Neutrophil (primary cell): ENCODE measurements around the gene DAB2IP.

Experiments
- H3K27ac ChIP-seq: fragments of 200-600 bp; sonication (generic); 2 replicates; pipeline ENCODE4 v1.5.1; 2016; ENCODE audit warnings: mild to moderate bottlenecking, moderate library complexity
- H3K27me3 ChIP-seq: fragments of 200-600 bp; sonication (generic); 2 replicates; pipeline ENCODE4 v1.6.0; 2016; ENCODE audit warnings: mild to moderate bottlenecking
- H3K36me3 ChIP-seq: fragments of 200-600 bp; sonication (generic); 2 replicates; pipeline ENCODE4 v1.5.1; 2017
- H3K4me1 ChIP-seq, 2 experiments: fragments of 200-600 bp in 1 of 2; sonication (generic) in 1 of 2; 1 replicate in 1 of 2; 2 replicates in 1 of 2; pipeline versions ENCODE4 v1.5.1 to v1.6.1; 2013 to 2016; ENCODE audit warnings: low read depth in 1 of 2, low read length in 1 of 2, mild to moderate bottlenecking in 1 of 2, moderate library complexity in 1 of 2; ENCODE audit not compliant: control insufficient read depth in 1 of 2, insufficient read depth in 1 of 2
- H3K4me3 ChIP-seq, 2 experiments: fragments of 200-600 bp in 1 of 2; sonication (generic) in 1 of 2; 1 replicate in 1 of 2; 2 replicates in 1 of 2; pipeline ENCODE4 v1.5.1; 2013 to 2016; ENCODE audit warnings: low read depth in 1 of 2, low read length in 1 of 2, mild to moderate bottlenecking in 1 of 2, moderate library complexity in 1 of 2
- H3K9me3 ChIP-seq: fragments of 200-600 bp; sonication (generic); 2 replicates; pipeline ENCODE4 v1.5.1; 2016
- TF ChIP-seq, protein P1 (sequence below): fragments of 200-600 bp; sonication (generic); IDR thresholded peaks from 2 replicates; pipeline ENCODE4 v1.5.1; 2016; ENCODE audit warnings: antibody characterized with exemption

The DAB2IP gene

DNA sequence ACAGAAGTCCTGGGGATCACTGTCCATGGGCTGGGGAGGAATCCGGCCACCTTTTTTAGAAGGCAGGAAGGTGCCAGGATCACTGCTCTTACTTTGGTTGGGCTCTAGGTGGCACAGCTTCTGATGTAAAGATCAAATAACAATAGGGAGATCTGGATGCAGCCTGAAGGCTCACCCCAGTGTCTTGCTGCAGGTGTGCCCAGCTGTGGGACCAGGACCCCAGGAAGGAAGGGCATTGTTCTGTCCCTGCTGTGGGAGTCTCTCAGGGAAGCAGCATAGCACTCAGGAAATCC lies 69.6 kb downstream of the DAB2IP start:
- H3K27ac ChIP-seq, result no peak overlapping the region
- no peak overlapping the region for H3K4me3 ChIP-seq
- peaks cover 15% of the 10 kb centered on the region for H3K27me3 ChIP-seq
- no peaks in the 10 kb centered on the region for H3K9me3 ChIP-seq
- TF ChIP-seq, protein P1, sequence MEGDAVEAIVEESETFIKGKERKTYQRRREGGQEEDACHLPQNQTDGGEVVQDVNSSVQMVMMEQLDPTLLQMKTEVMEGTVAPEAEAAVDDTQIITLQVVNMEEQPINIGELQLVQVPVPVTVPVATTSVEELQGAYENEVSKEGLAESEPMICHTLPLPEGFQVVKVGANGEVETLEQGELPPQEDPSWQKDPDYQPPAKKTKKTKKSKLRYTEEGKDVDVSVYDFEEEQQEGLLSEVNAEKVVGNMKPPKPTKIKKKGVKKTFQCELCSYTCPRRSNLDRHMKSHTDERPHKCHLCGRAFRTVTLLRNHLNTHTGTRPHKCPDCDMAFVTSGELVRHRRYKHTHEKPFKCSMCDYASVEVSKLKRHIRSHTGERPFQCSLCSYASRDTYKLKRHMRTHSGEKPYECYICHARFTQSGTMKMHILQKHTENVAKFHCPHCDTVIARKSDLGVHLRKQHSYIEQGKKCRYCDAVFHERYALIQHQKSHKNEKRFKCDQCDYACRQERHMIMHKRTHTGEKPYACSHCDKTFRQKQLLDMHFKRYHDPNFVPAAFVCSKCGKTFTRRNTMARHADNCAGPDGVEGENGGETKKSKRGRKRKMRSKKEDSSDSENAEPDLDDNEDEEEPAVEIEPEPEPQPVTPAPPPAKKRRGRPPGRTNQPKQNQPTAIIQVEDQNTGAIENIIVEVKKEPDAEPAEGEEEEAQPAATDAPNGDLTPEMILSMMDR, result no peak
- H3K36me3 ChIP-seq, result no peaks in the 10 kb centered on the region
- no peaks in the 10 kb centered on the region for H3K4me1 ChIP-seq

DNA sequence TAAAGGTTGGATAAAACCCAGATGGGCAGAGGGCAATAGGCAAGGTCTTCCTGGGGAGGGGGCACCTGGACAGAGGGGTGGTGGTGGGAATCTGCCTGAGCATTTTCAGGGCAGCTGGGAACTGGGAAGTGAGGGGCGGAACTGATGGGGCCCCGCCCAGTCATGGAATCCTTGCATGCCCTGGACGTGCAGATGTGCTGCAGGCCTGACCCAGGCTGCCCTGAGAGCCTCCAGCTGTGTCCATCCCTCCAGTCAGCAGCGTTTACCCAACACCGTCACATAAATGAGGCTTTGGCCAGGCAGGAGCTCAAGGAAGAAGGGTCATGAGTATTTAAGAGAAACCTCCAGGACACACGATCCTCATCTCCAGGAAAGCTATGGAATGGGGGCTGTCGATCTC lies 70.3 kb downstream of the DAB2IP start:
- Histone ChIP-seq H3K27me3 (peaks cover 19% of the 10 kb centered on the region), H3K9me3 (no peaks in the 10 kb centered on the region), H3K27ac (no peak overlapping the region), H3K36me3 (no peaks in the 10 kb centered on the region), H3K4me1 (no peaks in the 10 kb centered on the region), H3K4me3 (no peak overlapping the region)
- TF ChIP-seq, protein P1, result no peak

DNA sequence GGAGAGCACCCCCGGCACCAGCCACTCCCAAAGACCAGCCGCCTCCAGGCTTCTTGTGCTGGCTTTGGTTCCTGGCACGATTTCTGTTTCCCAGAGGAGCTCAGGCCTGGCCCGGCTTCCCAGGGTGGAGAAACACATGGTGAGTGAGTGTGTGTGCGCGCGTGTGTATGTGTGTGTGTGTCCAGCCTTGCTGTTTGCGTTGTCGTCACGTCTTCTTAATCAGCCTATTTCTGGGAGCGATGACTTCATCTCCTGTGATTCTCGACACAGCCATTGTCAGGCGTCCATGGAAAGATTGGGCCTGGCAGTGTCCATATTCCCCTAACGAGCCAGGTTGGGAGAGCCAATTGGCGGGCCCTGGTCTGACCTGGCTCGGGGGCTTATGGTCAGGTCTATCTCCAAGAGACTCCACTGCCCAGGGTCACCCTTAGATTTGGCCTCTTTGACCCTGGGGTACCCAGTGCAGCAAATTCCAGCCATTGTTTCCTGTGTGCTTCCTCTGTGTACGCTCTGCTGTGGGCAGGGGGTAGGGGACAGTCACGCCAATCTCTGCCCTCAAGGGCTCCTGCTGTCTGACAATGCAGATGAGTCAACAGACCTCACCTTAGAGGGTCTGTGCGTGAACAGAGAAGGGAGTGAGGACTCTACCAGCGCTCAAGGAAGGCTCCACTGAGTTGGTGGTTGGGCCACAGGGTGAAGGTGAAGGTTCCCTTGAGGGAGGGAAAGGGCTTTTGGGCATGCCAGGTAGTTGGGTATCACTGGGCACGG lies 73.8 kb downstream of the DAB2IP start:
- no peaks in the 10 kb centered on the region for H3K9me3 ChIP-seq
- no peak overlapping the region for H3K4me3 ChIP-seq
- no peaks in the 10 kb centered on the region for H3K4me1 ChIP-seq
- H3K36me3 ChIP-seq, result no peaks in the 10 kb centered on the region
- TF ChIP-seq, protein P1, result no peak
- H3K27ac ChIP-seq, result no peak overlapping the region
- H3K27me3 ChIP-seq, result peaks cover 16% of the 10 kb centered on the region

DNA sequence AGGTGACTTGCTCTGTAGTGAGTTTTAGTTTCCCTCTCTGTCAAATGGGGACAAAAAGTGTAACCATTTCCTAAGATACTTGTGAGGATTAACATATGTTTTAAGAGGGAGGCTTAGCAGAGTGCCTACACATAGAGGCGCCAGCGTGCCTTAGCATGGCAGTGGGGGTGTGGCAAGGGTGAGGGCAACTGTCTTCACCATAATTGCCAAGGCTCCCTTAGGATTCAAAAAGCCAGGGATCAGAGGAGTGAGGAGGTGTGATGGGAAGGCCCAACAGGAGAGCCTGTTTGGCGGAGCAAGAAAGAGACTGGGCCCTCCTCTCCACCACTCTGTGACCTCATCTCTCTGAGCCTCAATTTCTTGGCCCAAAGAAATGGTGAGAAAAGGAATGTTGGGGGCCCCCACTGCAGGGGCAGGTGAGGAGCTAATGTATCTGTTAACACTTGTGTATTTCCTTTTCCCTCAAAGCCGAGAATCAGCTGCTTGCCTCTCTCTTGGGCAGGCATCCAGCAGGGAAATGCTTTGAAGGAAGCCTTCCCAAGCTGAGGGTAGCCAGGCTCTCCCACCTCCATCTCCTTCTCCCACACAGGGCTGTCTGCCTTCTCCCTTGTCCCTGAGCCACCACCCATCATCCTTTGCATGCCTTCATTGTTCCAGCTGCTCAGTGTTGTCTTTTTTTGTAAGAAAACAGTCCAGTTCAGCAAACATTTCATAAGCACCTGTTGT lies 76.0 kb downstream of the DAB2IP start:
- H3K4me3 ChIP-seq, result no peak overlapping the region
- H3K4me1 ChIP-seq, result no peaks in the 10 kb centered on the region
- no peaks in the 10 kb centered on the region for H3K9me3 ChIP-seq
- no peaks in the 10 kb centered on the region for H3K36me3 ChIP-seq
- TF ChIP-seq, protein P1, result no peak
- no peak overlapping the region for H3K27ac ChIP-seq
- peaks cover 17% of the 10 kb centered on the region for H3K27me3 ChIP-seq

DNA sequence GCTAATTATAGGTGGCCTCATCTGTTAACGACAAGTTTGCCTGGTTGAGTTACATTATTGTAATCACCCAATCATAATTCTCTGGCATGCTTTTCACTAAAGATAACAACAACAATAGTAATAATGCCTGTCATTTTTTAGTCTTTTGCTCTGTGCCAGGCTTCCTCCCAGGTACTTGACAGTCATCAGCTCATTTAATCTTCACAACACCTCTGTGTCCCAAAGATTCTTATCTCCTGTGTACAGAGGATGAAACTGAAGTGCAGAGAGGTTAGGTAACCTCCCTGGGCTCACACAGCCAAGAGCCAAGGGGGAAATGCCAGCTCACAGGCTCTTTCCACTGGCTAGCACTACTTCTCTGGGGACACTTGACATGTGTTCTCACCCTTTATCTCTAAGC lies 77.5 kb downstream of the DAB2IP start:
- no peak overlapping the region for H3K4me3 ChIP-seq
- no peaks in the 10 kb centered on the region for H3K4me1 ChIP-seq
- H3K27me3 ChIP-seq, result peaks cover 32% of the 10 kb centered on the region
- H3K9me3 ChIP-seq, result no peaks in the 10 kb centered on the region
- TF ChIP-seq, protein P1, result no peak
- no peaks in the 10 kb centered on the region for H3K36me3 ChIP-seq
- no peak overlapping the region for H3K27ac ChIP-seq
